HEK293 (cell line): ENCODE data around the gene EMILIN1.
A peak's percentile ranks its signal among the peaks of the same experiment; 100 is the strongest.

Source experiments
- CTCF ChIA-PET: fragments of 350-600 bp; formaldehyde crosslinking; extraction: SDS; loops from one replicate; lab custom pipeline; 2021; ENCODE audit warnings: antibody characterized with exemption; lab: Yijun Ruan, JAX
- POLR2A ChIA-PET: fragments of 300-600 bp; formaldehyde crosslinking; extraction: SDS; loops from one replicate; lab custom pipeline; 2020; ENCODE audit warnings: antibody characterized with exemption, inconsistent platforms; lab: Yijun Ruan, JAX
- H3K27ac ChIP-seq: fragments of 200-500 bp; sonication (Bioruptor generic); 2 replicates; pipeline ENCODE4 v1.5.1; 2014; ENCODE audit warnings: low read depth, low read length, control low read depth, inconsistent platforms; ENCODE audit errors: extremely low read depth
- H3K36me3 ChIP-seq, 2 experiments: fragments of 200-500 bp in 1 of 2; sonication (Bioruptor generic) in 1 of 2; 1 replicate in 1 of 2; 2 replicates in 1 of 2; pipeline ENCODE4 v1.5.1; 2014 to 2017; ENCODE audit warnings: inconsistent platforms in 2 of 2, low read length in 2 of 2; ENCODE audit not compliant: control insufficient read depth in 2 of 2, insufficient read depth in 1 of 2
- H3K4me1 ChIP-seq: fragments of 200-500 bp; sonication (Bioruptor generic); 2 replicates; pipeline ENCODE4 v1.5.1; 2014; ENCODE audit warnings: mild to moderate bottlenecking, low read length, inconsistent platforms; ENCODE audit not compliant: control insufficient read depth, insufficient read depth
- H3K4me3 ChIP-seq: 2 replicates; pipeline ENCODE4 v1.5.1; 2011; ENCODE audit warnings: low read depth, mild to moderate bottlenecking, control low read depth, low read length, moderate library complexity
- H3K9me3 ChIP-seq: fragments of 200-500 bp; sonication (Bioruptor generic); 2 replicates; pipeline ENCODE4 v1.5.1; 2014; ENCODE audit warnings: low read depth, low read length, inconsistent platforms; ENCODE audit not compliant: control insufficient read depth, insufficient read depth
- GLI2 ChIP-seq: fragments of 450-650 bp; formaldehyde crosslinking; IDR thresholded peaks from 2 replicates; pipeline ENCODE4; 2017; ENCODE audit warnings: missing biosample characterization, missing genetic modification characterization, low read depth, borderline replicate concordance
- KLF9 ChIP-seq: fragments of 450-650 bp; formaldehyde crosslinking; IDR thresholded peaks from 2 replicates; pipeline ENCODE4 v1.5.1; 2016; ENCODE audit warnings: missing biosample characterization, missing genetic modification characterization, low read depth
- SCRT1 ChIP-seq: fragments of 450-650 bp; formaldehyde crosslinking; IDR thresholded peaks from 2 replicates; pipeline ENCODE4 v1.5.1; 2016; ENCODE audit warnings: missing biosample characterization, missing genetic modification characterization, borderline replicate concordance
- ZBTB20 ChIP-seq: fragments of 450-650 bp; formaldehyde crosslinking; IDR thresholded peaks from 2 replicates; pipeline ENCODE4 v1.5.1; 2016; ENCODE audit warnings: missing biosample characterization, missing genetic modification characterization
- ZBTB49 ChIP-seq: fragments of 450-650 bp; formaldehyde crosslinking; IDR thresholded peaks from 2 replicates; pipeline ENCODE4 v1.5.1; 2016; ENCODE audit warnings: missing biosample characterization, missing genetic modification characterization, low read depth
- ZNF133 ChIP-seq: fragments of 450-650 bp; formaldehyde crosslinking; IDR thresholded peaks from 2 replicates; pipeline ENCODE4 v1.5.1; 2016; ENCODE audit warnings: missing biosample characterization, missing genetic modification characterization
- ZNF280C ChIP-seq: fragments of 450-650 bp; formaldehyde crosslinking; IDR thresholded peaks from 2 replicates; pipeline ENCODE4 v1.5.1; 2016; ENCODE audit warnings: missing biosample characterization, missing genetic modification characterization
- ZNF362 ChIP-seq: fragments of 450-650 bp; formaldehyde crosslinking; IDR thresholded peaks from 2 replicates; pipeline ENCODE4 v1.5.1; 2016; ENCODE audit warnings: missing biosample characterization, missing genetic modification characterization
- ZNF391 ChIP-seq: fragments of 450-650 bp; formaldehyde crosslinking; IDR thresholded peaks from 2 replicates; pipeline ENCODE4 v1.5.1; 2016; ENCODE audit warnings: low read depth, missing biosample characterization, missing genetic modification characterization, borderline replicate concordance
- ZNF423 ChIP-seq: fragments of 450-650 bp; formaldehyde crosslinking; IDR thresholded peaks from 2 replicates; pipeline ENCODE4 v1.5.1; 2016; ENCODE audit warnings: missing biosample characterization, missing genetic modification characterization
- ZNF548 ChIP-seq: fragments of 450-650 bp; formaldehyde crosslinking; IDR thresholded peaks from 2 replicates; pipeline ENCODE4 v1.5.1; 2016; ENCODE audit warnings: missing biosample characterization, missing genetic modification characterization
- ZNF571 ChIP-seq: fragments of 450-650 bp; formaldehyde crosslinking; IDR thresholded peaks from 2 replicates; pipeline ENCODE4 v1.5.0; 2017; ENCODE audit warnings: missing biosample characterization, missing genetic modification characterization
- ZNF610 ChIP-seq: fragments of 450-650 bp; formaldehyde crosslinking; IDR thresholded peaks from 2 replicates; pipeline ENCODE4 v1.5.1; 2016; ENCODE audit warnings: missing biosample characterization, missing genetic modification characterization, borderline replicate concordance
- ZNF626 ChIP-seq: fragments of 450-650 bp; sonication (Bioruptor Pico); formaldehyde crosslinking; IDR thresholded peaks from 2 replicates; pipeline ENCODE4 v1.5.1; 2018; ENCODE audit warnings: missing biosample characterization, missing genetic modification characterization, inconsistent platforms
- ZNF670 ChIP-seq: fragments of 450-650 bp; formaldehyde crosslinking; IDR thresholded peaks from 2 replicates; pipeline ENCODE4 v1.5.1; 2016; ENCODE audit warnings: missing biosample characterization, missing genetic modification characterization, low read depth
- ZNF76 ChIP-seq: fragments of 450-650 bp; formaldehyde crosslinking; IDR thresholded peaks from 2 replicates; pipeline ENCODE4; 2016; ENCODE audit warnings: low read depth, missing biosample characterization, missing genetic modification characterization, borderline replicate concordance
- ZNF776 ChIP-seq: fragments of 450-650 bp; formaldehyde crosslinking; IDR thresholded peaks from 2 replicates; pipeline ENCODE4 v1.5.0; 2017; ENCODE audit warnings: missing biosample characterization, missing genetic modification characterization, borderline replicate concordance
- ZSCAN4 ChIP-seq: fragments of 450-650 bp; formaldehyde crosslinking; IDR thresholded peaks from 2 replicates; pipeline ENCODE4 v1.5.1; 2017; ENCODE audit warnings: missing biosample characterization, missing genetic modification characterization

EMILIN1 gene

GRCh38 chr2:27069436-27069835 lies 9.0 kb upstream of the EMILIN1 start (continued):
- TF ChIP-seq SCRT1 (tag by site-specific recombination) (no peak), ZSCAN4 (tag by site-specific recombination) (no peak), ZNF133 (tag by site-specific recombination) (no peak), ZNF776 (tag by site-specific recombination) (no peak), ZNF280C (tag by site-specific recombination) (no peak)

- peaks cover 14% of the 10 kb centered on the region for H3K4me1 ChIP-seq
- peaks cover 0 to 48% of the 10 kb centered on the region in 2 experiments; a peak in 2 of 3 replicates for H3K36me3 ChIP-seq
- H3K9me3 ChIP-seq: no peaks in the 10 kb centered on the region
- ChIA-PET POLR2A (interaction anchor here (2.4 kb wide), 1 partner anchor 10 kb away, joined by 22 read pairs; no protein-coding TSS in a partner anchor), CTCF (interaction anchor here (0.6 to 0.7 kb wide), 2 partner anchors 11 to 315 kb away, joined by 3 read pairs; no protein-coding TSS in a partner anchor)
- H3K4me3 ChIP-seq: peak overlapping the region; percentile 90
- no peak overlapping the region for H3K27ac ChIP-seq
- no peak for TF ChIP-seq ZNF76 (tag by site-specific recombination)
- no peak for TF ChIP-seq ZBTB20
- TF ChIP-seq ZNF391 (tag by site-specific recombination): no peak
- no peak for TF ChIP-seq ZBTB49 (tag by site-specific recombination)
- TF ChIP-seq ZNF626 (tag by site-specific recombination): no peak
- TF ChIP-seq ZNF610 (tag by site-specific recombination): no peak
- TF ChIP-seq ZNF548: no peak
- TF ChIP-seq KLF9 (tag by site-specific recombination): no peak
- no peak for TF ChIP-seq ZNF423
- no peak for TF ChIP-seq ZNF362 (tag by site-specific recombination)
- TF ChIP-seq GLI2 (tag by site-specific recombination): no peak
- no peak for TF ChIP-seq ZNF670 (tag by site-specific recombination)
- TF ChIP-seq ZNF571 (tag by site-specific recombination): no peak
- TF ChIP-seq, all 188 proteins: peak for 0
Measured at GRCh38 chr2:27069961-27070618, 8.3 kb upstream of the EMILIN1 start.
